Ramos (cell line): ENCODE measurements around the gene ZRANB3.
"Not testable (repeated sequence)": the region's sequence is repeated elsewhere in the genome, so short reads cannot be mapped to it uniquely, and the experiment has no call there.

Experiments used
- in situ Hi-C: fragments of 300-500 bp; cut with MboI; formaldehyde crosslinking; loops from one replicate; pipeline ENCODE4 v1.14.3; 2022; ENCODE audit warnings: low sequenced_read_pairs; ENCODE audit not compliant: unreplicated experiment

The ZRANB3 gene

GRCh38 chr2:135095591-135095990, 435.4 kb downstream of the ZRANB3 start:
- in situ Hi-C loops, result no loop called here

- in situ Hi-C loops, result no loop called here
Observed at GRCh38 chr2:135094508-135094907, 436.5 kb downstream of the ZRANB3 start.

- in situ Hi-C loops, result no loop called here
Observed at GRCh38 chr2:135093670-135094330, 437.2 kb downstream of the ZRANB3 start.

GRCh38 chr2:135093193-135093592, 437.8 kb downstream of the ZRANB3 start:
- in situ Hi-C loops, result no loop called here

GRCh38 chr2:135091681-135092080, 439.3 kb downstream of the ZRANB3 start:
- in situ Hi-C loops, result no loop called here

- in situ Hi-C loops, result not testable (repeated sequence)
Observed at GRCh38 chr2:135089597-135089996, 441.4 kb downstream of the ZRANB3 start.
